Prostate gland (tissue), 2 donors: Measurements from ENCODE around the gene SH2D3C. TPM values are rescaled to one million over a fixed set of nuclear protein-coding genes. Genes with fewer than 3 reads are reported as not detected.

Experiments used
- DNase-seq: peaks from one replicate; pipeline ENCODE4 v3.0.0-alpha.2; 2019; ENCODE audit warnings: low spot score
- H3K27ac ChIP-seq, 2 donors: fragments of 200-600 bp; sonication (generic); 2 replicates each; pipeline ENCODE4 v1.5.1; 2017 to 2019
- H3K27me3 ChIP-seq: fragments of 200-600 bp; sonication (generic); replicated peaks from 2 replicates; pipeline ENCODE4 v1.5.1; 2019; ENCODE audit not compliant: insufficient read depth
- H3K36me3 ChIP-seq, 2 donors: fragments of 200-600 bp; sonication (generic); 1 replicate in 1 of 2; 2 replicates in 1 of 2; pipeline versions ENCODE4 v1.5.1 to v1.8.1; 2017 to 2019
- H3K4me1 ChIP-seq: fragments of 200-600 bp; sonication (generic); replicated peaks from 2 replicates; pipeline ENCODE4 v1.5.1; 2019
- H3K4me3 ChIP-seq, 2 donors: fragments of 200-600 bp; sonication (generic); 2 replicates each; pipeline ENCODE4 v1.5.1; 2017 to 2019
- H3K9me3 ChIP-seq: fragments of 200-600 bp; sonication (generic); 2 replicates; pipeline ENCODE4 v1.5.1; 2017
- CTCF ChIP-seq, 4 experiments: fragments of 200-600 bp in 2 of 4; fragments of 450-650 bp in 2 of 4; sonication (generic) in 2 of 4; IDR thresholded peaks; 1 replicate in 3 of 4; 2 replicates in 1 of 4; pipeline ENCODE4 v1.5.1; 2016 to 2019; ENCODE audit warnings: antibody characterized with exemption in 4 of 4, mild to moderate bottlenecking in 2 of 4, moderate library complexity in 2 of 4
- POLR2A ChIP-seq: fragments of 450-650 bp; IDR thresholded peaks from one replicate; pipeline ENCODE4 v1.6.1; 2016; ENCODE audit warnings: antibody characterized with exemption, mild to moderate bottlenecking
- POLR2AphosphoS5 ChIP-seq: sonication (generic); formaldehyde crosslinking; IDR thresholded peaks from one replicate; pipeline ENCODE4 v1.6.1; 2017; ENCODE audit warnings: antibody characterized with exemption
- WGBS: methylation state at CpG from one replicate; pipeline ENCODE4 v1.1.5; 2018; 5-methylcytosine and 5-hydroxymethylcytosine counted together
- intact Hi-C: fragments of 100-400 bp; cut with DNase I; formaldehyde crosslinking; loops from one replicate; pipeline ENCODE4 v1.14.2; 2022
- total RNA-seq, 2 donors: library from RNA; depleted of rRNA; stranded (reverse); fragments of >200 nt; gene quantifications; one replicate each; pipeline ENCODE4 v1.1.0, GENCODE V29; 2016

SH2D3C gene
- total RNA-seq, 2 donors from 2014 or later: 5.5 to 11.4 TPM

GRCh38 chr9:127776195-127776923 is 2.1 kb downstream of the SH2D3C start:
- H3K4me3 ChIP-seq: no peak overlapping the region

GRCh38 chr9:127773981-127774380 is 4.5 kb downstream of the SH2D3C start:
- Histone ChIP-seq H3K9me3 (no peaks in the 10 kb centered on the region), H3K27ac (no peak overlapping the region), H3K27me3 (no peaks in the 10 kb centered on the region), H3K4me3 (no peak overlapping the region), H3K4me1 (peaks cover 5% of the 10 kb centered on the region), H3K36me3 (no peaks in the 10 kb centered on the region)
- TF ChIP-seq CTCF (IDR thresholded peaks at IDR 0.05) (no peak), POLR2A (no peak), POLR2AphosphoS5 (no peak)
- DNase-seq: no peak
- WGBS: 84% methylated on average over 9 of the region's 10 CpGs
- intact Hi-C loops: no loop called here

More at GRCh38 chr9:127776195-127776923, 2.1 kb downstream of the SH2D3C start:
- intact Hi-C loops: no loop called here
- Histone ChIP-seq H3K4me1 (no peaks in the 10 kb centered on the region), H3K36me3 (no peaks in the 10 kb centered on the region), H3K27me3 (no peaks in the 10 kb centered on the region), H3K27ac (no peak overlapping the region), H3K9me3 (no peaks in the 10 kb centered on the region)
- DNase-seq: no peak
- WGBS: 68% methylated on average over 15 of the region's 15 CpGs
- no peak for TF ChIP-seq POLR2A
- TF ChIP-seq CTCF (IDR thresholded peaks at IDR 0.05): no peak
- no peak for TF ChIP-seq POLR2AphosphoS5

- DNase-seq: no peak
- Histone ChIP-seq H3K9me3 (no peaks in the 10 kb centered on the region), H3K4me1 (peaks cover 5% of the 10 kb centered on the region), H3K27ac (no peak overlapping the region), H3K27me3 (no peaks in the 10 kb centered on the region), H3K36me3 (no peaks in the 10 kb centered on the region), H3K4me3 (no peak overlapping the region)
- no peak for TF ChIP-seq CTCF (IDR thresholded peaks at IDR 0.05)
- no peak for TF ChIP-seq POLR2AphosphoS5
- no peak for TF ChIP-seq POLR2A
- WGBS: 85% methylated on average over 3 of the region's 3 CpGs
- intact Hi-C loops: no loop called here
Measured at GRCh38 chr9:127773272-127773671, 5.2 kb downstream of the SH2D3C start.

- H3K27ac ChIP-seq: no peak overlapping the region
- H3K9me3 ChIP-seq: no peaks in the 10 kb centered on the region
- WGBS: 89% methylated on average over 5 of the region's 5 CpGs
- no peak for TF ChIP-seq POLR2A
- no peak for TF ChIP-seq CTCF (IDR thresholded peaks at IDR 0.05)
- TF ChIP-seq POLR2AphosphoS5: no peak
- peaks cover 5% of the 10 kb centered on the region for H3K4me1 ChIP-seq
- DNase-seq: no peak
- H3K4me3 ChIP-seq: no peak overlapping the region
- H3K27me3 ChIP-seq: no peaks in the 10 kb centered on the region
- no peaks in the 10 kb centered on the region for H3K36me3 ChIP-seq
- intact Hi-C loops: no loop called here
Measured at GRCh38 chr9:127772603-127773002, 5.9 kb downstream of the SH2D3C start.

GRCh38 chr9:127771570-127772189 is 6.8 kb downstream of the SH2D3C start:
- intact Hi-C loops: no loop called here
- WGBS: 1% methylated on average over 19 of the region's 19 CpGs
- Histone ChIP-seq H3K4me3 (peak overlapping the region; percentile 32 to 44), H3K9me3 (no peaks in the 10 kb centered on the region), H3K27me3 (no peaks in the 10 kb centered on the region), H3K4me1 (peaks cover 5% of the 10 kb centered on the region), H3K36me3 (no peaks in the 10 kb centered on the region), H3K27ac (peak overlapping the region; percentile 45 to 52)
- DNase-seq: no peak
- TF ChIP-seq CTCF (IDR thresholded peaks at IDR 0.05): no peak
- TF ChIP-seq POLR2AphosphoS5: no peak
- no peak for TF ChIP-seq POLR2A
